ENCODE results near the gene LSM10. TPM values are rescaled to one million over a fixed set of nuclear protein-coding genes. Genes with fewer than 3 reads are reported as not detected.

LSM10 gene
- total and polyA plus RNA-seq, 7 donors, result 50.5 to 114 (median 56.6) TPM

DNA sequence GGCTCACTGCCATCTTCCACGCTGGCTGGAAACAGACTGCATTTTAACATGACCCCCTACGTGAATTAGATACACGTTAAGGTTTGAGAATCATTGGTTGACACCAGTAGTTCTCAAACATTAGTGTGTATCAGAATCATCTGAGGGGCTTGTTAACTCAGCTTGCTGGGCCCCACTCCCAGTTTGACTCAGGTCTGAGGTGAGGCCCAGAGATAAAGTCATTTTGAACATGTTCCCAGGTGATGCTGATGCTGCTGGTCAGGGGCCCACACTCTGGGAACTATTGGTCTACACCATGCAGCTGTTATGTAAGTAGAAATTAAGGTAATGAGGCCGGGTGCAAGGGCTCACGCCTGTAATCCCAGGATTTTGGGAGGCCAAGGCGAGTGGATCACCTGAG is 1.3 kb downstream of the LSM10 start:
- Histone ChIP-seq H3K27ac (peak overlapping the region; percentile 92 to 98 (median 98)), H3K36me3 (peaks cover 5 to 27% (median 20%) of the 10 kb centered on the region in 4 donors), H3K9me3 (no peaks in the 10 kb centered on the region), H3K27me3 (no peaks in the 10 kb centered on the region), H3K4me1 (peaks cover 0 to 29% (median 15%) of the 10 kb centered on the region in 4 donors), H3K4me3 (peak overlapping the region in 1 of 4 donors; percentile 90)
- WGBS, 2 donors, result 80 to 84% methylated on average over 6 of the region's 6 CpGs
- intact Hi-C loops (cut with DNase I), result no loop called here
- no peak for TF ChIP-seq EP300 (IDR thresholded peaks at IDR 0.05)
- TF ChIP-seq POLR2AphosphoS5 (IDR thresholded peaks at IDR 0.05), result no peak
- TF ChIP-seq POLR2A (IDR thresholded peaks at IDR 0.05), result no peak
- TF ChIP-seq, protein P1, sequence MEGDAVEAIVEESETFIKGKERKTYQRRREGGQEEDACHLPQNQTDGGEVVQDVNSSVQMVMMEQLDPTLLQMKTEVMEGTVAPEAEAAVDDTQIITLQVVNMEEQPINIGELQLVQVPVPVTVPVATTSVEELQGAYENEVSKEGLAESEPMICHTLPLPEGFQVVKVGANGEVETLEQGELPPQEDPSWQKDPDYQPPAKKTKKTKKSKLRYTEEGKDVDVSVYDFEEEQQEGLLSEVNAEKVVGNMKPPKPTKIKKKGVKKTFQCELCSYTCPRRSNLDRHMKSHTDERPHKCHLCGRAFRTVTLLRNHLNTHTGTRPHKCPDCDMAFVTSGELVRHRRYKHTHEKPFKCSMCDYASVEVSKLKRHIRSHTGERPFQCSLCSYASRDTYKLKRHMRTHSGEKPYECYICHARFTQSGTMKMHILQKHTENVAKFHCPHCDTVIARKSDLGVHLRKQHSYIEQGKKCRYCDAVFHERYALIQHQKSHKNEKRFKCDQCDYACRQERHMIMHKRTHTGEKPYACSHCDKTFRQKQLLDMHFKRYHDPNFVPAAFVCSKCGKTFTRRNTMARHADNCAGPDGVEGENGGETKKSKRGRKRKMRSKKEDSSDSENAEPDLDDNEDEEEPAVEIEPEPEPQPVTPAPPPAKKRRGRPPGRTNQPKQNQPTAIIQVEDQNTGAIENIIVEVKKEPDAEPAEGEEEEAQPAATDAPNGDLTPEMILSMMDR (IDR thresholded peaks at IDR 0.05), result no peak
- no peak for DNase-seq

DNA sequence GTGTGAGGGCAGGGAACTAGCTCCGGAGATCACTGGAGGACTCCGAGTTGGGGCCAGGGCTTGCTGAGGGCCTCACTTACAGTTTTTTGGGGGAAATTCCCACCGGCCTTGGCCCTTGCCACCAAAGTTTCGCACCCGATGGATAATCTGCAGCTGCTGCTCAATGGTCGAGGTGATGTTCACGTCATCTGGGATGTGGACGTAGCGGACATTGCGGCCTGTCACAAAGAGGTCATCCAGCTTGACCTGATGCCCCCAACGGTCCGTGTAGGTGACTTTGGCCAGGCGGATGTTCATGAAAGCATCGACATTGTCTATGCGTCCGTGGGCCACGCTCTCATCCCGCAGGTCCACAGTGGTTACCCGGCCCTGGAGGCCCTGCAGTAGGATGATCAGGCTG is 4.0 kb downstream of the LSM10 start:
- peaks cover 0 to 45% (median 24%) of the 10 kb centered on the region in 4 donors for H3K4me1 ChIP-seq
- intact Hi-C loops (cut with DNase I), result no loop called here
- no peak overlapping the region for H3K27ac ChIP-seq
- TF ChIP-seq EP300 (IDR thresholded peaks at IDR 0.05), result no peak
- TF ChIP-seq, protein P1 (IDR thresholded peaks at IDR 0.05), result no peak
- TF ChIP-seq POLR2A (IDR thresholded peaks at IDR 0.05), result no peak
- no peak for TF ChIP-seq POLR2AphosphoS5 (IDR thresholded peaks at IDR 0.05)
- 96% methylated on average over 19 of the region's 19 CpGs for WGBS, 2 donors
- no peaks in the 10 kb centered on the region for H3K9me3 ChIP-seq
- H3K4me3 ChIP-seq, result no peak overlapping the region
- peaks cover 5 to 40% (median 30%) of the 10 kb centered on the region in 4 donors for H3K36me3 ChIP-seq
- H3K27me3 ChIP-seq, result no peaks in the 10 kb centered on the region
- DNase-seq, result no peak

DNA sequence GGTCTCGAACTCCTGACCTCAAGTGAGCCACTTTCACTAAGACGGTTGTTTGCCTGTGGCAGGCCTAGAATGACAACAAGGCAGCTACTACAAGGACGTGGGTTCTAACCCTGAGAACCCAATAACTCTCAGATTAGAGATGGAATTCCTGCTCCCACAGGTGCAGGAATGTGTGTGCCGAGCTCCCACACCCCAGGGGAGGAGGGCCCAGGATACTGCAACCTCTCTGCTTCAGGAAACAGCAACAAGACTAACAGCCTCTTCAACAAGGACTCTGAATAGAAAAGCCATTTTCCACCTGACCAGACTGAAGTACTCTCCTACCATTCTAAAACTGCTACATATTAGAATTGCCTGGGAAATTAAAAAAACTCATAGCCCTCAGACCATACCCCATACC is 4.9 kb downstream of the LSM10 start:
- Histone ChIP-seq H3K4me1 (peaks cover 0 to 49% (median 27%) of the 10 kb centered on the region in 4 donors), H3K4me3 (no peak overlapping the region), H3K27me3 (no peaks in the 10 kb centered on the region), H3K36me3 (peaks cover 5 to 40% (median 30%) of the 10 kb centered on the region in 4 donors), H3K27ac (no peak overlapping the region), H3K9me3 (no peaks in the 10 kb centered on the region)
- intact Hi-C loops (cut with DNase I), result no loop called here
- TF ChIP-seq, protein P1 (IDR thresholded peaks at IDR 0.05), result no peak
- TF ChIP-seq EP300 (IDR thresholded peaks at IDR 0.05), result no peak
- no peak for TF ChIP-seq POLR2AphosphoS5 (IDR thresholded peaks at IDR 0.05)
- TF ChIP-seq POLR2A (IDR thresholded peaks at IDR 0.05), result no peak
- 91 to 95% methylated on average over 4 of the region's 4 CpGs for WGBS, 2 donors
- no peak for DNase-seq

DNA sequence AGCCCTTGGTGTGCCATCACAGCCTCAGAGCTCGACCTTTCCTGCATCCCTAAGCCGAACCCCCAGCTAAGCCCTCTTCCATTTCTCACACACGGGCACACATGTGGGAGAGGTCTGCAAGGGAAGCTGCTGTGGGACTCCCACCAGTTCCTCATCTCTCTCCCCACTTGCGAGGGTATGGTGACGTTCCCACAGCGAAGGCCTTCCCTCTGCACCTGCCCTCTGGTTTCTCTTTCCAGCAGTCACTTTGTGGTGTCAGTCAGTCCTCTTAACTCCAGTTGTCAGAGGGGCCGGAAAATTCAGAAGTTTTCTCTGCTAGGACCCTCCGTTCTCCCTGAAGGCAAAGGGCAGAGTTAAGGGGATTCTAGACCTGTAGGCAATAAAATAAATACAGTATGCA is 6.4 kb downstream of the LSM10 start:
- Histone ChIP-seq H3K36me3 (peaks cover 5 to 40% (median 30%) of the 10 kb centered on the region in 4 donors), H3K27ac (peak overlapping the region in 1 of 4 donors; percentile 95), H3K9me3 (no peaks in the 10 kb centered on the region), H3K27me3 (no peaks in the 10 kb centered on the region), H3K4me1 (peaks cover 0 to 52% (median 31%) of the 10 kb centered on the region in 4 donors), H3K4me3 (no peak overlapping the region)
- 80 to 93% methylated on average over 8 of the region's 8 CpGs for WGBS, 2 donors
- TF ChIP-seq POLR2A (IDR thresholded peaks at IDR 0.05) (no peak), EP300 (IDR thresholded peaks at IDR 0.05) (no peak), POLR2AphosphoS5 (IDR thresholded peaks at IDR 0.05) (no peak)
- TF ChIP-seq, protein P1 (IDR thresholded peaks at IDR 0.05), result no peak
- intact Hi-C loops (cut with DNase I), result no loop called here
- DNase-seq, result no peak

DNA sequence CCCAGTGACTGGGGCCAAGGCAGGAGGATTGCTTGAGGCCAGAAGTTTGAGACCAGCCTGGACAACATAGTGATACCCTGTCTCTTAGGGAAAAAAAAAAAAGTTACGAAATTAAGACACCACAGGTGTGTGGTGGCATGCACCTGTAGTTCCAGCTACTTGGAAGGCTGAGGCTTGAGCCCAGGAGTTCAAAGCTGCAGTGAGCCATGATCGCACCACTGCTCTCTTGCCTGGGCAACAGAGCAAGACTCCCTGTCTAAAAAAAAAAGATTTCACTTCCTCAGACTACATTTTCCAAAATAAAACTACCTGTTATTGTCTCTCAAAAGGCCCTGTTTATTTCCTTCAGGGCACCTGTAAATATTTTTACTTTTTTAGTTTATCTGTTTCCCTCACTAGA is 7.3 kb downstream of the LSM10 start:
- TF ChIP-seq, protein P1 (IDR thresholded peaks at IDR 0.05), result no peak
- TF ChIP-seq EP300 (IDR thresholded peaks at IDR 0.05), result no peak
- intact Hi-C loops (cut with DNase I), result no loop called here
- Histone ChIP-seq H3K27ac (peak overlapping the region; percentile 95 to 98 (median 97)), H3K9me3 (no peaks in the 10 kb centered on the region), H3K27me3 (no peaks in the 10 kb centered on the region), H3K4me3 (no peak overlapping the region), H3K4me1 (peaks cover 0 to 46% (median 28%) of the 10 kb centered on the region in 4 donors), H3K36me3 (peaks cover 5 to 40% (median 30%) of the 10 kb centered on the region in 4 donors)
- DNase-seq, result no peak
- 73 to 86% methylated on average over 2 of the region's 2 CpGs for WGBS, 2 donors

Data from sigmoid colon (tissue), 7 donors.